Esophagus squamous epithelium (tissue), 4 donors: ENCODE data around the gene ARSD.

Experiments
- CTCF ChIP-seq, 6 experiments: fragments of 450-650 bp in 4 of 6; fragments of 200-600 bp in 2 of 6; sonication (generic) in 2 of 6; IDR thresholded peaks; one replicate each; pipeline ENCODE4 v1.5.1; 2016 to 2019; ENCODE audit warnings: antibody characterized with exemption in 6 of 6, mild to moderate bottlenecking in 4 of 6, moderate library complexity in 4 of 6
- POLR2A ChIP-seq, 4 donors: fragments of 450-650 bp; IDR thresholded peaks; one replicate each; pipeline ENCODE4 v1.6.1; 2017; ENCODE audit warnings: antibody characterized with exemption in 4 of 4, mild to moderate bottlenecking in 4 of 4, moderate library complexity in 3 of 4

- TF ChIP-seq CTCF (IDR thresholded peaks at IDR 0.05) = no peak
- TF ChIP-seq POLR2A (IDR thresholded peaks at IDR 0.05) = no peak
These were observed 5.0 kb downstream of the ARSD start for GRCh38 chrX:2924151-2924550.
